SK-N-SH treated with all-trans-retinoic acid at 6 μM for 48 hours (cell line): ENCODE data around the gene SRRM5.
"Not testable (repeated sequence)": the region's sequence is repeated elsewhere in the genome, so short reads cannot be mapped to it uniquely, and the experiment has no call there.

Source experiments
- ATAC-seq: fragments of 200-7000 bp; cut with Tn5 transposase; 3 replicates; pipeline ENCODE4 v1.9.1; 2020; ENCODE audit warnings: mild to moderate bottlenecking, moderate library complexity
- ARNTL ChIP-seq: fragments of 450-650 bp; formaldehyde crosslinking; IDR thresholded peaks from 2 replicates; pipeline ENCODE4 v1.5.0; 2020; ENCODE audit warnings: low read depth, mild to moderate bottlenecking, moderate library complexity, borderline replicate concordance
- CREB5 ChIP-seq: fragments of 250-450 bp; sonication (Bioruptor Pico); IDR thresholded peaks from 2 replicates; pipeline ENCODE4 v1.5.1; 2020; ENCODE audit warnings: low read depth, mild to moderate bottlenecking, moderate library complexity
- CSDC2 ChIP-seq: fragments of 250-450 bp; sonication (Bioruptor Pico); IDR thresholded peaks from 2 replicates; pipeline ENCODE4 v1.5.0; 2020; ENCODE audit warnings: mild to moderate bottlenecking, moderate library complexity
- CSRNP3 ChIP-seq: fragments of 250-450 bp; sonication (Bioruptor Pico); IDR thresholded peaks from 2 replicates; pipeline ENCODE4 v1.5.1; 2021; ENCODE audit warnings: mild to moderate bottlenecking, moderate library complexity
- ESRRG ChIP-seq: fragments of 250-450 bp; sonication (Bioruptor Pico); IDR thresholded peaks from 2 replicates; pipeline ENCODE4 v1.6.1; 2021; ENCODE audit warnings: mild to moderate bottlenecking
- GLIS3 ChIP-seq: fragments of 250-450 bp; sonication (Bioruptor Pico); IDR thresholded peaks from 2 replicates; pipeline ENCODE4 v1.5.0; 2020; ENCODE audit warnings: mild to moderate bottlenecking, moderate library complexity
- ISL1 ChIP-seq: fragments of 250-450 bp; sonication (Bioruptor Pico); IDR thresholded peaks from 2 replicates; pipeline ENCODE4 v2.1.2; 2022; ENCODE audit warnings: mild to moderate bottlenecking, moderate library complexity
- OSR1 ChIP-seq: fragments of 250-450 bp; sonication (Bioruptor Pico); IDR thresholded peaks from 2 replicates; pipeline ENCODE4 v1.8.0; 2022; ENCODE audit warnings: moderate library complexity, mild to moderate bottlenecking, inconsistent platforms
- PATZ1 ChIP-seq: fragments of 250-450 bp; sonication (Bioruptor Pico); IDR thresholded peaks from 2 replicates; pipeline ENCODE4 v1.8.0; 2020; ENCODE audit warnings: mild to moderate bottlenecking, moderate library complexity, borderline replicate concordance
- POU6F1 ChIP-seq: fragments of 250-450 bp; sonication (Bioruptor Pico); IDR thresholded peaks from 2 replicates; pipeline ENCODE4 v1.8.0; 2021; ENCODE audit warnings: low read depth, mild to moderate bottlenecking, moderate library complexity, borderline replicate concordance
- PPARA ChIP-seq: fragments of 250-450 bp; sonication (Bioruptor Pico); IDR thresholded peaks from 2 replicates; pipeline ENCODE4 v1.5.0; 2020; ENCODE audit warnings: mild to moderate bottlenecking, borderline replicate concordance
- RARB ChIP-seq: fragments of 250-450 bp; sonication (Bioruptor Pico); IDR thresholded peaks from 2 replicates; pipeline ENCODE4 v1.8.0; 2021; ENCODE audit warnings: mild to moderate bottlenecking, moderate library complexity
- TCF4 ChIP-seq: fragments of 250-450 bp; sonication (Bioruptor Pico); IDR thresholded peaks from 2 replicates; pipeline ENCODE4 v1.8.0; 2021; ENCODE audit warnings: mild to moderate bottlenecking, moderate library complexity, borderline replicate concordance
- TOX ChIP-seq: fragments of 250-450 bp; sonication (Bioruptor Pico); IDR thresholded peaks from 2 replicates; pipeline ENCODE4 v1.8.0; 2021; ENCODE audit warnings: mild to moderate bottlenecking, moderate library complexity, borderline replicate concordance
- ZFP3 ChIP-seq: fragments of 250-450 bp; sonication (Bioruptor Pico); IDR thresholded peaks from 2 replicates; pipeline ENCODE4 v1.5.0; 2020; ENCODE audit warnings: mild to moderate bottlenecking, moderate library complexity
- ZFP30 ChIP-seq: fragments of 450-650 bp; formaldehyde crosslinking; IDR thresholded peaks from 2 replicates; pipeline ENCODE4 v1.5.0; 2022; ENCODE audit warnings: mild to moderate bottlenecking, moderate library complexity
- ZNF565 ChIP-seq: fragments of 450-650 bp; formaldehyde crosslinking; conservative IDR thresholded peaks from 2 replicates; pipeline ENCODE4 v1.5.0; 2020; ENCODE audit warnings: low read depth, mild to moderate bottlenecking, moderate library complexity
- ZNF70 ChIP-seq: fragments of 450-650 bp; formaldehyde crosslinking; IDR thresholded peaks from 2 replicates; pipeline ENCODE4 v1.5.0; 2020; ENCODE audit warnings: mild to moderate bottlenecking, moderate library complexity
- ZNF8 ChIP-seq: fragments of 450-650 bp; formaldehyde crosslinking; IDR thresholded peaks from 2 replicates; pipeline ENCODE4 v1.5.0; 2020; ENCODE audit warnings: mild to moderate bottlenecking, moderate library complexity

The SRRM5 gene

GRCh38 chr19:43597876-43598275 is 14.0 kb upstream of the SRRM5 start:
- ATAC-seq = no peak
- TF ChIP-seq POU6F1 (CRISPR knock-in tag) = no peak
- no peak for TF ChIP-seq ZNF70 (CRISPR knock-in tag)

- TF ChIP-seq PATZ1 (CRISPR knock-in tag) (no peak), ISL1 (no peak), GLIS3 (no peak), CREB5 (CRISPR knock-in tag) (no peak), ESRRG (no peak), CSRNP3 (no peak), OSR1 (no peak), TCF4 (CRISPR knock-in tag) (no peak), ZFP3 (CRISPR knock-in tag) (no peak)
- no peak for ATAC-seq
These were observed 13.2 kb upstream of the SRRM5 start for GRCh38 chr19:43598445-43599240.

GRCh38 chr19:43599635-43600295 is 12.1 kb upstream of the SRRM5 start:
- no peak for TF ChIP-seq CSDC2 (CRISPR knock-in tag)
- no peak for TF ChIP-seq ARNTL (CRISPR knock-in tag)
- no peak for TF ChIP-seq CSRNP3
- no peak for TF ChIP-seq RARB
- no peak for TF ChIP-seq PPARA (CRISPR knock-in tag)
- no peak for TF ChIP-seq ZFP30 (CRISPR knock-in tag)
- TF ChIP-seq ZNF8 = no peak
- TF ChIP-seq TOX (CRISPR knock-in tag) = no peak
- TF ChIP-seq OSR1 = no peak
- TF ChIP-seq CREB5 (CRISPR knock-in tag) = no peak
- TF ChIP-seq POU6F1 (CRISPR knock-in tag) = no peak
- no peak for TF ChIP-seq ZNF565 (CRISPR knock-in tag)
- ATAC-seq = no peak

- ATAC-seq = not testable (repeated sequence)
These were observed 11.6 kb upstream of the SRRM5 start for GRCh38 chr19:43600326-43600725.
